HepG2 (cell line): Measurements from ENCODE around the gene CERS3.

Experiments used
- ARID3A ChIP-seq: IDR thresholded peaks from 2 replicates; pipeline ENCODE4 v1.6.1; 2012; ENCODE audit warnings: low read depth, low read length, improper control_type of control experiment
- ZNF292 ChIP-seq: sonication (generic); formaldehyde crosslinking; IDR thresholded peaks from 2 replicates; pipeline ENCODE4 v1.8.1; 2022; ENCODE audit warnings: mild to moderate bottlenecking, low read depth, missing genetic modification reagents, borderline replicate concordance
- TF ChIP-seq, protein P1 (sequence below): sonication (generic); formaldehyde crosslinking; IDR thresholded peaks from 2 replicates; pipeline ENCODE4 v1.8.0; 2022; ENCODE audit warnings: low read depth, missing genetic modification reagents
- TF ChIP-seq, protein P2 (sequence below): sonication (generic); formaldehyde crosslinking; IDR thresholded peaks from 2 replicates; pipeline ENCODE4 v1.5.0; 2020; ENCODE audit warnings: mild to moderate bottlenecking, missing genetic modification reagents, moderate library complexity

DNA sequence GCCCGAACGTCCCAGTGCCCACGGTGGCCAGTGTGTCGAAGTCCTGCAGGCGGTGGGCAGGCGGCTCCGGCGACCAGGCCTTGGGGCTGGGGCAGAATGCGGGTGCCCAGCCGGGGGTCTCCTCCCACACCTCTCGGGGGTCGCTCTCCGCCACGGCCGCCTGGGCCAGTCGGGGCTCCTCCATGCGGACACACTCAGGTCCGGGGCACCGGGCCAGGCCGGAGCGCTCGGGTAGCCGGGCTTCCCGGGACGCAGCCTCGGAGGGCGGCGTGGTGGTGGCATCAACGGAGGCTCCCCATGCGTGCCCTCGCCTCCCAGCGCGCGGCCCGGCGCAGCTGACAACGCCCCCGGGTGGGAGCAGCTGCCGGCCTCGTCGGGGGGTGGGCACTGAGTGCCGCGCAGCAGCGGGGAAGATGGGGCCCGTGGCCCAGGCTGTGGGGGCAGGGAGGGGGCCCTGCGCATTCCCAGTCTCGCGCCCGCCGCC is 30.1 kb upstream of the CERS3 start:
- TF ChIP-seq ZNF292 (no peak), ARID3A (no peak)
- TF ChIP-seq, protein P1, sequence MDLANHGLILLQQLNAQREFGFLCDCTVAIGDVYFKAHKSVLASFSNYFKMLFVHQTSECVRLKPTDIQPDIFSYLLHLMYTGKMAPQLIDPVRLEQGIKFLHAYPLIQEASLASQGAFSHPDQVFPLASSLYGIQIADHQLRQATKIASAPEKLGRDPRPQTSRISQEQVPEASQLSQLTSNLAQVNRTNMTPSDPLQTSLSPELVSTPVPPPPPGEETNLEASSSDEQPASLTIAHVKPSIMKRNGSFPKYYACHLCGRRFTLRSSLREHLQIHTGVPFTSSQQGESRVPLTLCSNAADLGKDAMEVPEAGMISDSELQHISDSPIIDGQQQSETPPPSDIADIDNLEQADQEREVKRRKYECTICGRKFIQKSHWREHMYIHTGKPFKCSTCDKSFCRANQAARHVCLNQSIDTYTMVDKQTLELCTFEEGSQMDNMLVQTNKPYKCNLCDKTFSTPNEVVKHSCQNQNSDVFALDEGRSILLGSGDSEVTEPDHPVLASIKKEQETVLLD (CRISPR knock-in tag): no peak
- TF ChIP-seq, protein P2, sequence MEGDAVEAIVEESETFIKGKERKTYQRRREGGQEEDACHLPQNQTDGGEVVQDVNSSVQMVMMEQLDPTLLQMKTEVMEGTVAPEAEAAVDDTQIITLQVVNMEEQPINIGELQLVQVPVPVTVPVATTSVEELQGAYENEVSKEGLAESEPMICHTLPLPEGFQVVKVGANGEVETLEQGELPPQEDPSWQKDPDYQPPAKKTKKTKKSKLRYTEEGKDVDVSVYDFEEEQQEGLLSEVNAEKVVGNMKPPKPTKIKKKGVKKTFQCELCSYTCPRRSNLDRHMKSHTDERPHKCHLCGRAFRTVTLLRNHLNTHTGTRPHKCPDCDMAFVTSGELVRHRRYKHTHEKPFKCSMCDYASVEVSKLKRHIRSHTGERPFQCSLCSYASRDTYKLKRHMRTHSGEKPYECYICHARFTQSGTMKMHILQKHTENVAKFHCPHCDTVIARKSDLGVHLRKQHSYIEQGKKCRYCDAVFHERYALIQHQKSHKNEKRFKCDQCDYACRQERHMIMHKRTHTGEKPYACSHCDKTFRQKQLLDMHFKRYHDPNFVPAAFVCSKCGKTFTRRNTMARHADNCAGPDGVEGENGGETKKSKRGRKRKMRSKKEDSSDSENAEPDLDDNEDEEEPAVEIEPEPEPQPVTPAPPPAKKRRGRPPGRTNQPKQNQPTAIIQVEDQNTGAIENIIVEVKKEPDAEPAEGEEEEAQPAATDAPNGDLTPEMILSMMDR (CRISPR knock-in tag): no peak
